ENCODE results near the gene TPM2.

DNA sequence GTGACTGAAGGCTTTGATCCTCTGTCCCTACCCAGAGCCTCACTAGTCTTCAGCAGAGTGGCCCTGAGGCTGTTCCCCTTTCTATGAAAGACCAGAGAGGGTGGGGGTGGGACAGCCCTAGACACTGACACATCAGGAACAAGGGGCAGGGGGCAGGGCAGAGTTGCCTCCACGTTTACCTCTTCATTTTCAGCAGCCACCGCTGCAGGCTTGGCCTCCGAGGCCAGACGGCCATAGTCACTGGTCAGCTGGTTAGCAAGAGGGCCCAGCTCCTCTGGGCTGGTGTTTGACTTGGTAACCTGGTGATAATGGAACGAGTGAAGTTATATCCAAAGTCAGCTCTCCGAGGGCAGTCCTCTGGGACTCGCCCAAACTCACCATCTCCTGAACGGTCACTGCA, 15.6 kb upstream of the TPM2 start:
- TF ChIP-seq CTCF (conservative IDR thresholded peaks at IDR 0.05; ENCODE audit: low read depth, low read length) (no peak), EZH2 (IDR thresholded peaks at IDR 0.05; ENCODE audit: low read length, unreplicated experiment) (no peak), EZH2phosphoT487 (IDR thresholded peaks at IDR 0.05; ENCODE audit: borderline replicate concordance, low read length) (no peak)
